ENCODE results near the gene P2RY14. TPM values are rescaled to one million over a fixed set of nuclear protein-coding genes. Genes with fewer than 3 reads are reported as not detected.

P2RY14 gene
- total RNA-seq, 1 donor from 2014 or later: not detected

GRCh38 chr3:151307583-151308488 is 29.5 kb upstream of the P2RY14 start:
- peaks cover 3% of the 10 kb centered on the region for H3K9me3 Mint-ChIP-seq
- no peak for TF ChIP-seq CTCF (conservative IDR thresholded peaks at IDR 0.05)
- H3K4me3 Mint-ChIP-seq: no peak overlapping the region
- no peaks in the 10 kb centered on the region for H3K27me3 Mint-ChIP-seq (ENCODE audit: low read depth)
- DNase-seq (ENCODE audit: low read depth, low spot score): no peak
- no peak overlapping the region for H3K27ac Mint-ChIP-seq (ENCODE audit: unreplicated experiment)
- no peaks in the 10 kb centered on the region for H3K36me3 Mint-ChIP-seq (ENCODE audit: low read depth)
- H3K4me1 Mint-ChIP-seq: peaks cover 13% of the 10 kb centered on the region

GRCh38 chr3:151307131-151307530 is 28.8 kb upstream of the P2RY14 start:
- Mint-ChIP-seq H3K36me3 (ENCODE audit: low read depth) (no peaks in the 10 kb centered on the region), H3K4me1 (peaks cover 15% of the 10 kb centered on the region), H3K27ac (ENCODE audit: unreplicated experiment) (no peak overlapping the region), H3K27me3 (ENCODE audit: low read depth) (no peaks in the 10 kb centered on the region), H3K4me3 (no peak overlapping the region), H3K9me3 (peaks cover 6% of the 10 kb centered on the region)
- TF ChIP-seq CTCF (conservative IDR thresholded peaks at IDR 0.05): no peak
- DNase-seq (ENCODE audit: low read depth, low spot score): no peak

- DNase-seq (ENCODE audit: low read depth, low spot score): no peak
- Mint-ChIP-seq H3K27me3 (ENCODE audit: low read depth) (no peaks in the 10 kb centered on the region), H3K36me3 (ENCODE audit: low read depth) (no peaks in the 10 kb centered on the region), H3K9me3 (peaks cover 6% of the 10 kb centered on the region), H3K4me3 (no peak overlapping the region), H3K27ac (ENCODE audit: unreplicated experiment) (no peak overlapping the region), H3K4me1 (peaks cover 15% of the 10 kb centered on the region)
- no peak for TF ChIP-seq CTCF (conservative IDR thresholded peaks at IDR 0.05)
Observed at GRCh38 chr3:151306168-151306810, 27.9 kb upstream of the P2RY14 start.

GRCh38 chr3:151305775-151306151 is 27.4 kb upstream of the P2RY14 start:
- DNase-seq (ENCODE audit: low read depth, low spot score): no peak
- no peak overlapping the region for H3K4me3 Mint-ChIP-seq
- peaks cover 6% of the 10 kb centered on the region for H3K9me3 Mint-ChIP-seq
- H3K27me3 Mint-ChIP-seq (ENCODE audit: low read depth): no peaks in the 10 kb centered on the region
- TF ChIP-seq CTCF (conservative IDR thresholded peaks at IDR 0.05): no peak
- H3K4me1 Mint-ChIP-seq: peaks cover 15% of the 10 kb centered on the region
- no peak overlapping the region for H3K27ac Mint-ChIP-seq (ENCODE audit: unreplicated experiment)
- no peaks in the 10 kb centered on the region for H3K36me3 Mint-ChIP-seq (ENCODE audit: low read depth)

GRCh38 chr3:151305060-151305774 is 26.9 kb upstream of the P2RY14 start:
- H3K36me3 Mint-ChIP-seq (ENCODE audit: low read depth): no peaks in the 10 kb centered on the region

More at GRCh38 chr3:151305060-151305774, 26.9 kb upstream of the P2RY14 start:
- Mint-ChIP-seq H3K27ac (ENCODE audit: unreplicated experiment) (no peak overlapping the region), H3K4me3 (no peak overlapping the region), H3K4me1 (peaks cover 15% of the 10 kb centered on the region), H3K9me3 (peaks cover 6% of the 10 kb centered on the region), H3K27me3 (ENCODE audit: low read depth) (no peaks in the 10 kb centered on the region)
- no peak for TF ChIP-seq CTCF (conservative IDR thresholded peaks at IDR 0.05)
- no peak for DNase-seq (ENCODE audit: low read depth, low spot score)
